Kidney glomerular epithelial cell (primary cell): ENCODE results near the gene ABHD14A.
"Not testable (repeated sequence)": the region's sequence is repeated elsewhere in the genome, so short reads cannot be mapped to it uniquely, and the experiment has no call there.

Source experiments
- DNase-seq: peaks from one replicate; lab custom pipeline; 2025; lab: John Stamatoyannopoulos, UW

The ABHD14A gene

DNA sequence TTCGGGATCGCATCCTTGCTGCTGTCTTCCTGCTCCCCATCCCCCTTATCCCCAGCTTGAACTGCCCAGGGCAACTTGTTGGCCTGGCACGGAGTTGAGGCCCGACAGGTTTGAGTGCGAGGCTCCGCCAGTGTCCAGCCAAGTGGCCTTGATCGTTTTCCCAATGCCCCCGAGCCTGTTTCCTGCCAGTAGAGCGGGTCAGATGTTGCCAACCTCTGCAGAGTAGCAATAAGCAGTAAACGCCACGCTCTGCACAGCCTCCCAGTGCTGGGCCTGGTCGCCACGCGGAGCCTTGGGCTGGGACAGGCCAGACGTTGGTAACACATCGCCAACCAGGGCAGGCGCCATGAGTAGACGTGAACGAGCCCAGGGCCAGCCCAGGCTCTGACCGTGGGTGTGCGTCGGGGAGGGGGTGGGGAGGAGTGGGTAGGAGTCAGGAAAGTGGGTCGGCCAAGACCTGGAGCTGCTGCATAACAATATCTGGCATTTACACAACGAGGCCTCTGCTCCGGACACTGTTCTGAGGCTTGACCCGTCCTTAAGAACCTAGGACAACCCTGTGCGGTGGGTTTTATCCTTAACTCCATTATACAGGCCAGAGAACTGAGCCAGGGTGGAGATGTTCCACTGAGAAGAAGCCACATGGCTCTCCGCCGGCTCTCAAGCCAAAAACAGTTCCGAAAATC, 444 bp upstream of the ABHD14A start:
- no peak for DNase-seq

DNA sequence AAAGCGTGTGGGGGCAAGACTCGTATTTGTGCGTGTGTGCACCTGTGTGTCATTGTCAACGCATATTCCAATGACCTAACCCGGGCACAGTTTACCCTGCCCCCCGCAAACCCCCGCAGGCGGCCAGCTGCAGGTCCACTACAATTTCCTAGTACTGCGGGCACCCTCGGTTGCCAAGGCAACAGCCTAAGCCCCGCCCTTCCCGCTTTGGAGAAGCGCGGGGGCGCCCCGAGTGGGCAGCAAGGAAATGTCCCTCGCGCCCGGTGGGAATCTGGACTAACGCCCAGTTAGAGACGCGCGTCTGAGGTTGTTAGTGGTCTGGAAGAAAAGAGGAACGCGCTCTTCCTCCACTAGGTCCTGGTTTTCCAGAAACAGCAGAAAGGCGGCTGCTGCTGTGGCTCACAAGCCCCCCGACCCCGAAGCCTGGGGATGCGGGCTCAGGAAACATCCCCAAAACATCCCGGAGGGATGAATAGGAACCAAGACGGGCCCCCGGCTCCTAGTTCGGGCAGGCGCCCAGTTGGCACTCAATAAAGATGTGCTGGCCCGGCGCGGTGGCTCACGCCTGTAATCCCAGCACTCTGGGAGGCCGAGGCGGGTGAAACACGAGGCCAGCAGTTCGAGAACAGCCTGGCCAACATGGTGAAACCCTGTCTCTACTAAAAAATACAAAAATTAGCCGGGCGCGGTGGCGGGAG, 1.1 kb downstream of the ABHD14A start:
- DNase-seq, result no peak

DNA sequence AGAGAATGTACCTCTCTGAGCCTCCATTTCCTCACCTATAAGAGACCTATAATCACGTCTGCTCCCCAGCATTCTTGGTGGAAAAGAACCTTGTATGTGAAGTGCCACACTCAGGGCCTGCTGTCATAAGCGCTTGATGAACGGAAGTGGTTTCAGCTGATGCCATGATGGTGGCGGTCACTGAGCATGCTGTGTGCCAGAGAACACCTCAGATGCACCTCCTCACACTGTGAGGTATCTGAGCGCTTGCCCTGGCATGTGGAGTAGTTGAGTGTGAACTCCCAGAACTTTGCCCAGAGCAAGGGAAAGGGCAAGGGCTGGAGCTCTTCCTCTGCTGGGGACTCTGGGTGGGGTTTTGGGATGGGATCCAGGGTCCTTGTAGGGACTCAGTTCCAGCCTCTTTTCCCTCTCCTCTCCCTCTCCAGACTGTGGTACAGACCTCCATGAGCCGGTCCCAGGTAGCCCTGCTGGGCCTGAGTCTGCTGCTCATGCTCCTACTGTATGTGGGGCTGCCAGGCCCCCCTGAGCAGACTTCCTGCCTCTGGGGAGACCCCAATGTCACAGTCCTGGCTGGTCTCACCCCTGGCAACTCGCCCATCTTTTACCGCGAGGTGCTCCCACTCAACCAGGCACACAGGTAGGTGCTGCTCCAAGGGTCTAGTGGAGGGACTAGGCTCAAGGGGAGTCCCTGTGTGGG, 2.7 kb downstream of the ABHD14A start:
- no peak for DNase-seq

DNA sequence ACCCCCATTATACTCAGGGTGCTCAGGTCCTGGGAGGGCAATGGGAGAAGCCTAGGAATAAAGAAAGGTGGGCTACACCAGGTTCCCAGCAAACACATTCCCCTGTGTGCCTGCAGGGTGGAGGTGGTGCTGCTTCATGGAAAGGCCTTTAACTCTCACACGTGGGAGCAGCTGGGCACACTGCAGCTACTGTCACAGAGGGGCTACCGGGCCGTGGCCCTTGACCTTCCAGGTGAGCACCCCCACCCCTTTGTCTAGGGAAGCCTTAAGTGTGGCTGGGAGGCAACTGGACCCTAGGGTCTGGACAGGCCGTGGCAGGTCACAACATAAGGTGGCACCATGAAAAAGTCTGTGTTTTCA, 3.3 kb downstream of the ABHD14A start:
- DNase-seq, result no peak

DNA sequence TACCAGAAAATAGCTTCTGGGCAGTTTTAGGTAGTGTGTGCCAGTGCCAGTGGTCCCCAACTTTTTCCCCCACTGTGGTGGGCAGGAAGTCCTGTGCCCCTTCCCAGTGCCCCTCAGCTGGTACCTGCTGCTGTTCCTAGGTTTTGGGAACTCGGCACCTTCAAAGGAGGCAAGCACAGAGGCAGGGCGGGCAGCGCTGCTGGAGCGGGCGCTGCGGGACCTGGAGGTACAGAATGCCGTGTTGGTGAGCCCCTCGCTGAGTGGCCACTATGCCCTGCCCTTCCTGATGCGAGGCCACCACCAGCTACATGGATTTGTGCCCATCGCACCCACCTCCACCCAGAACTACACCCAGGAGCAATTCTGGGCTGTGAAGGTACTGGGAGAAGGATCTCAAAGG, 5.4 kb downstream of the ABHD14A start:
- no peak for DNase-seq

DNA sequence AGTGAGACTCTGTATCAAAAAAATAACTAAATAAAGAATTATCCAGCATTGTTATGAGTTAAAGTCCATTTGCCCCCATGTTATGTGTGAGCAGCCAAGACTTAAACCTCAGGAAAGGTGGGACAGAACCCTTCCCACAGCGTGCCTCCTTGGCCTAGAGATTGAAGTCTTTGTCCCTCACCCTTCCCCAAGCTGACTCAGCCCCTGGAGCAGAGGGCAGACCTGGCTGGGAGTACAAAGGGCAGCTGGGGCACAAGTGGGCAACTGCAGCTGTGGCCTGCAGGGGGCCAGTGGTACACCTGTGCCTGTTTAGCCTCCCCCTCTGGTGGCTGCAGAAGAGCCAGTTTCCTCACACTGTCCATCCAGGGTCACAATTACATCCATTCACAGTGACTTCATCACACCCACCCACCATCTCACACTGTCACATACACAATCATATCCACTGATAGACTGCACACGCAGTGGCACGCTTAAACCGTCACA, 7.5 kb downstream of the ABHD14A start:
- peak; percentile 63 for DNase-seq

DNA sequence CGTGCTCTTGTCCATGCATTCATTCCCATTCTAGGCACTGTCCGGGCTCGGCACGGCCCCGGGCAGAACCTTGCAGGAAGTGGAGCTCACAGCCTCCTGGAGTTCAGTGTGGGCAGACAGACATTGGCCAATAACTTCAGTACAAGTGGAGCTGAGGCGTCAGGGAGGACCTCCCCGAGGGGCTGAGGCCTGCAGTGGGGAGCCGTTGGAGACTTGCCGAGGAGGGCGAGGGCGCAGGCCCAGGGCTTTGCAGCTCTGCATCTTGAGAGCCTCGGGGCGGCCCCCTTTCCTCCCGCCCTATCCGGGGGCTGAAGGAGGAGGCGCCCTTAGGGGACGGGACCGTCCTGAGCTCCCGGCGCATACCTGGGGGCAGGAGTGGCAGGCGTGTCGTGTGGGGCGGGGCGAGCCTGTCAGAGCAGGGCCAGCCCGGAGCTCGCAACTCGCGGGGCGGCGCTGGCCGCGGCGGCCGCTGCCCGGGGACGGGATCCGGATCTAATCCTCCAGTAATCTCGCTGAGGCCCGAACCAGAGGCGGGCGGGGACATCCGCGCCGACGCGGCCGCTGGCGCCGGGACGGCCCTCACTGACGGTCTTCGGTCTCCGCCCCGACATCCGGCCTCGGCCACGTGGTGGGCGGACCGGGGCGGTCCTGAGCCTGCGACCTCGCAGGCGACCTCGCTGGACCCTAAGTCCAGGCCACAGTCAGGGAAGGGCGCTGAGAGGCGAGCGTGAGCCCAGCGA, 8.1 kb downstream of the ABHD14A start, which contains the start of gene ACY1:
Gene ACY1, plus strand, starts transcription at position 698 of the 740 bp plus-strand sequence. CDS start 530 bp downstream, outside the sequence.
- peak; percentile 63 for DNase-seq

DNA sequence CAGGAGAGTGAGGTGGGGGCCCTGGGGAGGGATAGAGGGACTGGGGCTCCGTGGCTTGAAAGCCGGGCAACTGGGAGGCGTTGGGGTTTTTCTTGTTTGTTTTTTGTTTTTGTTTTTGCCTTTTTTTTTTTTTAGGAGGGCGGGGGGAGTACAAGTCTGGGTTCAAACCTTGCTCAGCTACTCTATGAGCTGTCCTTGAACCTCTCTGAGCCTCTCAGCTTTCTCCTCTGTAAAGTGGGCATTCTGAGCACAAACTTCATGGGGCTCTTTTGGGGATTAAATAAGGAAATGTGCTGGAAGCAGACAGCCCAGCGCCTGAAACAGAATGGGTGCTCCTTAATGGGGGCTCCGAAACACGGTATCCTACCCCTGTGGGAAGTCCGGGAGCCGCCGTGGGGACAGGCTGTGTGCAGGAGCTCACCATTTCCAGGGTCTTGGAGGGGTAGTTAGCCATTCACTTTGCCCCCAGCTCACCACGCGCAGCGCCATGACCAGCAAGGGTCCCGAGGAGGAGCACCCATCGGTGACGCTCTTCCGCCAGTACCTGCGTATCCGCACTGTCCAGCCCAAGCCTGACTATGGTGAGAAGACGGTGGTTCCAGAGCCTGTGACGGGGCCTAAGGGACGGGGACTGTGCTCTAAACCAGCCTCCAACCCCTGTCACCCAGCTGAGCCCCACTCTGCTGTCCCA, 8.9 kb downstream of the ABHD14A start:
- DNase-seq, result no peak

DNA sequence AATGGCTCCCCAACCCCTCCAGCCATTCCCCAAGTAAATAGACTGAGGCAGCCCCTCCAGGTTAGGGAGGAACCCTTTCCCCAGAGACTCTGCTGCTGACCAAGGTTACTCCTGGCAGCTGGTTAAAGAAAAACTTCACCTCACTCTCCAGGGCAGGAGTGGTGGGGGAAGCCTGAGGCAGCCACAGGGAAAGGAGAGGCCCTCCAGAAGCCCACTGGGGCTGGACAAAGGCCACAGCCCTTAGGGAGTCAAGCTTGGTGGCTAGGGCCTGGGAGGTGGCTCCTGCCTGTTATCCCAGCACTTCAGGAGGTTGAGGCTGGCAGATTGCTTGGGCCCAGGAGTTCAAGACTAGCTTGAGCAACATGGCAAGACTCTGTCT, 9.4 kb downstream of the ABHD14A start:
- no peak for DNase-seq

DNA sequence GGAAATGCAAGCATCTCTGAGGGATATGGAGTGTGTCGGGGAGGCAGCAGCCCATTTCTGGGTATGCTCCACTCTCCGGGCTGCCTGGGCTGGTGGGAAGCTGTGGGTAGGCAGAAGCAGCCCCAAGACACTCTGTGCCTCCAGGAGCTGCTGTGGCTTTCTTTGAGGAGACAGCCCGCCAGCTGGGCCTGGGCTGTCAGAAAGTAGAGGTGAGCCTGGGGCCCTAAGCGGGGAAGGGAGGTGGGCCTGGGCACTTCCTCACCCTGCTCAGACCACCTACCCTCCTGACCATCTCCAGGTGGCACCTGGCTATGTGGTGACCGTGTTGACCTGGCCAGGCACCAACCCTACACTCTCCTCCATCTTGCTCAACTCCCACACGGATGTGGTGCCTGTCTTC, 10.2 kb downstream of the ABHD14A start:
- no peak for DNase-seq

DNA sequence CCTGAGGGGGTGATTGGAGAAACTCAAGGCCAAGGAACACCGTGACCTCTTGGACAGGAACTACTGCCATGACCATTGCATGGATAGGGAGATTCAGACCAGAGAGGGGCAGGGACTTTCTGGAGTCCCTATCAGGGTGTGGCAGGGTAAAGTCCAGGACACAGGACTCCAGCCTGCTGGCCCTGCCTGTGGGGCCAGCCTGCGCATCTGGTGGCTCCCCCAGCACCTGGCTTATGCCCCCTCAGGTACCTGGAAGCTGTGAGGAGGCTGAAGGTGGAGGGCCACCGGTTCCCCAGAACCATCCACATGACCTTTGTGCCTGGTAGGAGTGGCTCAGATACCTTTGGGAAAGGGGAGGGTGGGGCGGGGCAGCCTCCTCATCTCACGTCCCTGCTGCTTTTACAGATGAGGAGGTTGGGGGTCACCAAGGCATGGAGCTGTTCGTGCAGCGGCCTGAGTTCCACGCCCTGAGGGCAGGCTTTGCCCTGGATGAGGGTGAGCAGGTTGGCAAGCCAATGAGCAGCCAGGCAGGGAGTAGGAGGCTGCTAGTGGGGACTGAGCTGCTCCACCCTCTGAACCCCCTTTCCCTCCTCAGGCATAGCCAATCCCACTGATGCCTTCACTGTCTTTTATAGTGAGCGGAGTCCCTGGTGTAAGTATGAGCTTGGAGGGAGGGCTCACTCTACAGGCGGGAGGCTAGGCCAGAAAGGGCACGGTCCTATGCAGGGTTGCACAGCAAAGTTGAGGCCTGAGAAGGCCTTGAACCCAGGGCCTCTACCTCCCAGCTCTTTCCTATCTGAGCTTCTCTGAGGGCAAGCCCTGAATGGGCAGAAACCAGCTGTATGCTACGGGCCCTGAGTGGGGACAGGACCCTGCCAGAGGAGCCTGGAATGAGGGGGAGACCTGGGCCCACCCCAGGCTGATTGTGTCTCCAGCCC, 11.4 kb downstream of the ABHD14A start:
- no peak for DNase-seq

DNA sequence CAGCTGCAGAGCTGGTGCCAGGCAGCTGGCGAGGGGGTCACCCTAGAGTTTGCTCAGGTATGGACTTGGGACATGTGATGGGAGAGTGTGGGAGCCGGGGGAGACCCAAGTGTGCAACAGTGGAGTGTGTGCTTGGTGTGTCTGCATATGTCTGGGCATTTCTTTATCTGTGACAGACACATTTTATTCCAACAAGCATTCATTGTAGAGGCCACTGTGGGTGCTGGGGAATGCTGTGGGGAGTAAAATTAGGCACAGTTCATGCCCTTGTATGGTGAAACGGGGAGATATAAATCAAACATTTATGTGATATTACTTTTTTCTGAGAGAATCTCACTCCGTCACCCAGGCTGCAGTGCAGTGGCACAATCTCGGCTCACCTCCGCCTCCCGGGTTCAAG, 12.7 kb downstream of the ABHD14A start:
- DNase-seq, result no peak

DNA sequence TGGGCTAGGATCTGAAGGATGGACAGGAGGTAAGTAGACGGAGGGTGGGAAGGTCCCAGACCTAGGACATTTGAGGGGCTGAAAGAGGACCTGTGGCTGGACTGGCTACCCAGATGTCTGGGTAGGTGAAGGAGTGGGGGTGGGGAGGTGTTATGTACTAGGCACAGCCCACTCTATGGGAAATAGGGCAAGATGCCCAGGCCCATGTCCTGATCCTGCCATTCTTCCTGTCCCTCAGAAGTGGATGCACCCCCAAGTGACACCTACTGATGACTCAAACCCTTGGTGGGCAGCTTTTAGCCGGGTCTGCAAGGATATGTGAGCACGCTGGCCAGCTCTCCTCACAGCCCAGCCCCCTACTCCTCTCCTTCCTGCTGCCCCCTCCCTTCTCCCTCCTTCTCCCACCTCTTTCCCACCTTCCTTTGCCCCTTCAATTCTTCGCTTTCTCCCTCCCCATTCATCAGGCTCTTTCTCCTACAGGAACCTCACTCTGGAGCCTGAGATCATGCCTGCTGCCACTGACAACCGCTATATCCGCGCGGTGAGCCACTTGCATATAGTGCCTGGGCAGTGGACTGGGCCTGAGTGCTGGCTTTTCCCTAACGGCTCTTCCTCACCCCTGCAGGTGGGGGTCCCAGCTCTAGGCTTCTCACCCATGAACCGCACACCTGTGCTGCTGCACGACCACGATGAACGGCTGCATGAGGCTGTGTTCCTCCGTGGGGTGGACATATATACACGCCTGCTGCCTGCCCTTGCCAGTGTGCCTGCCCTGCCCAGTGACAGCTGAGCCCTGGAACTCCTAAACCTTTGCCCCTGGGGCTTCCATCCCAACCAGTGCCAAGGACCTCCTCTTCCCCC, 13.7 kb downstream of the ABHD14A start:
- no peak for DNase-seq

DNA sequence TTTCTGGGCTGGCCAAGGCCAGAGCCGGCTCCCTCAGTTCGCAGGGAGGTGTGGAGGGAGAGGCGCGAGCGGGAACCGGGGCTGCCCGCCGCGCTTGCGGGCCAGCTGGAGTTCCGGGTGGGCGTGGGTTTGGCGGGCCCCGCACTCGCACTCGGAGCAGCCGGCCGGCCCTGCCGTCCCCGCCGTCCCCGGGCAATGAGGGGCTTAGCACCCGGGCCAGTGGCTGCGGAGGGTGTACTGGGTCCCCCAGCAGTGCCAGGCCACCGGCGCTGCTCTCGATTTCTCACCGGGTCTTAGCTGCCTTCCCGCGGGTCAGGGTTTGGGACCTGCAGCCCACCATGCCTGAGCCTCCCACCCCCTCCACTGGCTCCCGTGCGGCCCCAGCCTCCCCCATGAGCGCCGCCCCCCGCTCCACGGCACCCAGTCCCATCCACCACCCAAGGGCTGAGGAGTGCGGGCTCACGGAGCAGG, 15.7 kb downstream of the ABHD14A start:
- DNase-seq, result not testable (repeated sequence)

DNA sequence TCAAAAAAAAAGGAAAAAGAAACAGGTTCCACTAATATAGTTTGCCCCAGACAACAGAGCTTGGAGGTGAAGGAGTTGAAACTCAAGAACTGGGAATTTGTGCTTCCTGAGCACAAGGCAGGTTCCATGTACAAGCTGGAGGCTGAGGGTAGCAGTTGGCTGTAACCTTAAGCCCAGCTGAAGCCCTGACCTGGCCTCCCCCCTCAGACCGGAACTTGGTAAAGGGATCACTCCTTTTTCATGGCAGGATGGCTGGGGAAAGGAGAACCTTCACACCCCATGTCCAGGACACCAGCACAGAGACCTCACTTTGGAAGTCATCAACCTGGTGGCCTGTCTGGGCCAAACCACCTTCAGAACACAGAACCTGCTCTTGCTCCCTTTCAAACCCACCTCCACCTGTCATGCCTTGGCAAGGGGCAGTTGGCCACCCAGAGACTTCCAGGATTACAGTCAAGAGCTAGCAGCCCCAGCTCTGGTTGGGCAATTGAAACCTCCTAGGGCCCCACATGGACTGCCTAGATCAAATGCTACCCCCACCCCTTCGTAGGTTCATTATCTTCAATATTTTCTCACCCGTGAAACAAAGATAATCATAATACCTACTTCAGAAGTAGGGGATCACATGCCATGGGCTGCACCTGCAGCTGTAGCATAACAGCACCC, 17.3 kb downstream of the ABHD14A start:
- DNase-seq, result no peak

DNA sequence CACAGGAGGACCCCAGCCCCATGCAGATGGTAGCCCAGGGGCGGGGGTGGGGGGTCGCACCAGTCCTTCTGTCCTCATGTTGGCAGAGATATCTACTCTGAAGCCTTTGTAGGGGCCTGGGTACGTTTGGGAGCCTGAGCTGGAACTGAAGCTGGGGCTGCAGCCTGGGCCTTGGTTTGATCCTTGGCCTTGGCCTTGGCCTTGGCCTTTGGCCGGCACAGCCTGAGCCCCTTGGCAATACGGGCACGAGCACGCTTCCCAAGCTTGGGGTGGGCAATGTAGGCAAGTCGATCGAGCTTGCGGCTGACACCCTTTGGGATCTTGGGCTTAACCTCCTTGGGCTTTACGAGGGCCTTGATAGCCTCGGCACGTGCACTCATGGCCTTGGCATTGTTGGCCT, 18.8 kb downstream of the ABHD14A start:
- DNase-seq, result not testable (repeated sequence)

DNA sequence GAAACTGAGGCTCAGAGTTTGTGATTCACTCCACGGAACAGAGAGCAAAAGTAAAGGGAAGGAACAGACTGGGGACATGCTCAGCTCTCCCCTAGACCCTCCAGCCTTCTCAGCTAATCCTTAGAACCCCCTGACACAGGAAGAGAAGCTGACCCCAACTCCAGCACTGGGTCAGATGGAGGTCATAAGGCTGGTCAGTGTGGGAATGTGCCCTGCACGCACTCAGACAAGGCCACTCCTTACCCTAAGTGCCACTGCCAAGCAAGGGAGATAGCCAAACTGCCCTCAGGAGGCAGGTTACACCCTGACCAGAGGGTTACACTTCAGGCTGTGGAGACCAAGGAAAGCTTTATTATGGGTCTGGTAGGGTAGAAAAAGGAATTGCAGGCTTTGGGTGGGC, 19.7 kb downstream of the ABHD14A start:
- no peak for DNase-seq

DNA sequence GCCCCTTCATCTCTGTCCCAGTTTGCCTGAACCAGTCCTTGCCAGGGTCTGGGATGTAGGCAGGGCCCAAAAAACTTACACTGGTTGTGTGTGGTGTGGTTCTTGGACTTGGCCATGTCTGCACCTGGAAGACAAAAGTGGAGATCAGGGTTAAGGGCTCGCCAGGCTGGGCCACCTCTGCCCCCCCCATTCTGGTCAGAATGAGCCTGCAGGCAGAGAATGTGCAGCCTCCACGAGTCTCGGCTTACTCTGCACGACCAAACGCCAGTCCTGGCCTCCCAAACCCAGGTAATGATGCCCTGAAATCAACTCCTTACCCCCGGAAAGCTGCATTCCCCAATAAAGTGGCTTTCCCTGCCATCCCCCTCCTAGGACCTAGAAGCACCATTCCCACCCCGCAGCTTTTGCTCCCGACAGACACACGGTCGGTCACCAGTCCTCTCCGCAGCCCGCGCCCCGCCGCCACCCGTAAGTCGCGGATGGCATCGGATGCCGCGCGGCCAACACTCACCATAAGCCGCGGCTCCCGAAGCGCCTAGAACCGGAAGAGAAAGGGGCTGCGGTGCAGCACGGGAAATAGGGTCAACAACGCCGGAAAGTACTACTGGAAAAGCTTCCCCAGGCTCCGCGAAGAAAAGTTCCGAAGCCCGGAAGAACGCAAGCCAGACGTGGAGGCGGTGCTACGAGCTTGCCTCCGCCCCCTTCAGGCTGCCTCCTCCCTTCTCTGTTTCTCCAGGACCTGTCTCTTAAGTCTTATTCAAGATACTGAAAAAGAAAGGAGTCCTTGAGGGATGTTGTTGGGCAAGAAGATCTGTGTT, 20.7 kb downstream of the ABHD14A start, which contains the start of gene RPL29:
Gene RPL29, minus strand, starts transcription at position 550 of the 818 bp plus-strand sequence. Its CDS starts 434 bp downstream, at position 116.
- peak; percentile 98 for DNase-seq
